GM18861 (cell line): Measurements from ENCODE around the gene PTPRD.

Experiments
- ATAC-seq: cut with Tn5 transposase; IDR thresholded peaks from one replicate; pipeline ENCODE4 v1.9.1; 2021; ENCODE audit not compliant: unreplicated experiment

The PTPRD gene

DNA sequence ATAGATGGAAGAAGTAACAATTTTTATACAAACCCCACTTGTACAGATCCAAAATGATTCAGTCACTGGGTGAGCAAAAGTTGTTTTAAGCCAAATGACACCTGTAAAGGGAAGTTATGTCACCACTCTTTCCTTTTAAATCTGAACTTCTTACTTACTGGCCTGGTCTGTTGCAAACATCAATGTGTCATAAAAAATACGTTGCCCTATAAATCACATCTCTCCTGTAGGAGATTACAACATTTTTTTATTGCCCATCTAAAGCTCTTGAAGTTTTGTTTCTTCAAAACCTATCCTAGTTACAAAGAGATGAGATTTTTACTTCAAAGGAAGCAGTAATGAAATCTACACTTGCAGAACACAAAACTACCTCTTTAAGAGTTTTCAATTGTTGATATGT is 1725.4 kb downstream of the PTPRD start:
- no peak for ATAC-seq

DNA sequence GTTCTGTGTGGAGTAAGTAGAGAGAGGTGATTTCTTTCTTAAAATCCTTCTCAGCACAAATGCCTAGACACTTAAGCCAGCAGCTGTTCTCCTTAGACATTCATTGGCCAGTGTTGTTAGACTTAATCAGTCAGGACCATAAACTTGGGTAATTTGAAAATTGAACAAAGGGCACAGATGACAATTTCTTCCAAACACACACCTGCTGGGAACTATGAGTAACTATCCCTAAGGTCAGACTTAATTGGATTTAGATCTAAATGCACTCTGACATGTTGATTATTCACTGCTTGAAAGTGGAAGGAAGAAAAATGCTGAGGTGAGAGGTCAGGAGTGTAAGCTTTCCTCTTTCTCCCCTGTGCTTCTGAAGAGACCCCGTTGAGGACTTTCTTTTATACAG is 1729.5 kb downstream of the PTPRD start:
- no peak for ATAC-seq

DNA sequence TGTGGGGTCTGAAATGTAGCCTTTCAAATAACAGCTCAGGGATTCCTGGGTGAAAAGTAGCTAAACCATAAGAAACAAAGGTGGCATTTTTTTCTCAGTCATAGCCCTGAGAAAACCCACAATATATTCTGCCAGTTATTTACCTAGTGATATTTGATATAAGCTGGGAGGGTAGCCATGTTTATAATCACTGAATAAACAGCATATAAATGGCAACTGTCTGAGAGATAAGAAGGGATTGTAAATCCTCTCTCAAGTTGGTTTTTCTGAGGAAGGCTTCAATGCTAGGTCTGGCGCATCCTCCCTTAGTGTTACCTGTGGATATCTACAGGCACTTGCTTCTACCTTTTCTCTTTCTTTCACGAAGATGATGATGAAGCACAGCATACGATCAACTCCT is 1732.7 kb downstream of the PTPRD start:
- no peak for ATAC-seq

DNA sequence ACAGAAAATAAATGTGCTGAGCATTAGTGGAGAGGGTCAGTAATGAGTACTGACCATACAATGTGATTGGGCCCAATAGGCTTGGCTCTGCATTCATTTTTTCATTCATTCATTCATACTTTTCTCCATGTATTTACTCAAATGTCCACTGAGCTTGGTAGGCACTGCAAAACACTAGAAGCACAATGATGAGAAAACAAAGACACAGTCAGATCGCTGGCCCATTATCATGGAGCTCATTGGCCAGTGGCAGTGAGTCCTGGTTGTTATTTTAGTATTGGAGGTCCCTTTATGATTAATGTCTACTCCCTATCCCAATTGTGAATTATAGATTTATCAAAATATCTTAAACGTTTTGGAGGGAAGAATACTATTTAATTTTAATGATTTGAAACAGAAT is 1733.5 kb downstream of the PTPRD start:
- ATAC-seq, result no peak

DNA sequence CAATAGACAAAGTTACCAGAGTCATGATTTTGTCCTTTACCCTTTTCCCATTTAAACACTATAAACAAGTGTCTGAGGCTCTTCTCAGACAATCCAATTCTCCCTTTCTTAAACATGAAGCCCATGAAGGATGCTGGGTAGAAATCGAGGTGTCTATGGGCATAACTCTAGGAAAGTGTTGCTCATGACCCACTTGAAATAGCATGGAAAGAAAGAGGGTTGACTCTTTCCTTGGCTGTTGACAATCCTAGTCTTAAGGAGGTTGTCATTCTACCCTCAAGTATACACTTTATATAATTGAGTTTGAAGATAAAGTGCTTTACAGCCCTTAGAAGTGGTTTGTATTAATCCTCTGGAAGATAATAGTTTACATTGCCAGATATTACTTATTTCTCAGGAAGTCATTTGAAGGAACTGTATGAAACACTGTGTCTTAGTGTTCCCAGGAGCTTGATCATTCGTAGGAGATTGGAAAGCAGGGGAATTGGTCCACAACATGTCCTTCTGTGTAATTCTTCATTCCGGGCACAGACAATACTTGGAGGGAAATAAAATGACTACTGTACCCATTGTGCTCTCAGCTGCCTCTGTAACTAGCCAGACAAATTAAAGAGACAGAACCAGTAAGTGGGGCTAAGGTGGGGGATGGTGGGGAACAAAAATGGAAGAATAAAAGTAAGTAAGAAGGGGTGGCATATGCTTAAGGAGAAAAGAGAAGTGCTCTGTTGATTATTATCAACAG is 1734.9 kb downstream of the PTPRD start:
- ATAC-seq, result no peak

DNA sequence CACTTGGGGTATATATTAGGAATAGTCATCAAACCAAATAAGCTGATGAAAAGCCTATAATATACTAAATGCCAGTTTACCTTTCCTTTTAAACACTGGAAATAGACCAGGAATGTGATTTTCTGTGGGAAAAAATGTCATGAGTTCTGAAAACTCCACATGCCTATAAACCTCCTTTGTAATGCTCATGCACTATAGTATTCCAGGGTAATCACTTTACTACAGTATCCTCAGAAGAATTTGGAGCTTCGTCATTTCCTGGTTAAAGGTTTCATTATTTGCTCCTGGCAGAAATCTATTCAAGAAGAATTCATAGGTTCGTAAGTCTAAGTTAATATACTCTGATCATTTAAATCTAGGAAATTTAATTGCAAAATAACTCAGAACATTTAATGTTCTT is 1736.5 kb downstream of the PTPRD start:
- ATAC-seq, result no peak

DNA sequence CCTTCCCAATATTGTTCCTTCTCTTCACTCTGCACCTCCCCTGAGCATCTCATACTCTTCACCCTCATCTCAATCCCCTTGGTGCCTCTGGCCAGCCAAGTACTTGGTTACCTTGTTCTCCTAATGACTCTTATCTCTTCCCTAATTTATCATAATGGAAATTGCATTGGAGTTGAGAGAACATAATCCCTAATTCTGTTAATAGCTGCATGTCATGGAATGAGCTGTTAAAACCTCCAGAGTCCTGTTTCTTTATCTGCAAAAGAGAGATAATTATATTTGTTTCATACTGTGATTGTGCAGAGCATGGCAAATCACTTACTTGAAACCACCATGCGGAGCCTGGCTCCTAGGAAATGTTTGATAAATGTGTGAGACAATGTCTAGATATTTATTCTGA is 1738.3 kb downstream of the PTPRD start:
- no peak for ATAC-seq

DNA sequence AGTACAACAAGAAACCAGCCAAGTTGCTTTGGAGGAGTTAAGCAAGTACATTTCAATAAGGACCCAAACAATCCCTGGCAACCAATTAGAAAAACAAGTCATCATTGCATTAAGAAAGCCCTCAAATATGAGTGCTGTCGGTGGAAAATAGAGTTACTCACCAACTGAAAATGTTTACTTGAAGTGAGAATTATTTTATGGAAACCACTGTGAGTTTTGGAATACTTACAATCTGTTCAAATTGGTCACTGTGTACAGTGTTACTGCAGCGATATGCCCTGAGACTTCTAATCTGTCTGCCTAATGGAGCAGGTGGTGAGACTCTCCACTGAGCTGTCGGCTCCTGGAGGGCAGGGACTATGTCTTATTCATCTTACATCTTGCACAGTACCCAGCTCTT is 1740.0 kb downstream of the PTPRD start:
- ATAC-seq, result no peak

DNA sequence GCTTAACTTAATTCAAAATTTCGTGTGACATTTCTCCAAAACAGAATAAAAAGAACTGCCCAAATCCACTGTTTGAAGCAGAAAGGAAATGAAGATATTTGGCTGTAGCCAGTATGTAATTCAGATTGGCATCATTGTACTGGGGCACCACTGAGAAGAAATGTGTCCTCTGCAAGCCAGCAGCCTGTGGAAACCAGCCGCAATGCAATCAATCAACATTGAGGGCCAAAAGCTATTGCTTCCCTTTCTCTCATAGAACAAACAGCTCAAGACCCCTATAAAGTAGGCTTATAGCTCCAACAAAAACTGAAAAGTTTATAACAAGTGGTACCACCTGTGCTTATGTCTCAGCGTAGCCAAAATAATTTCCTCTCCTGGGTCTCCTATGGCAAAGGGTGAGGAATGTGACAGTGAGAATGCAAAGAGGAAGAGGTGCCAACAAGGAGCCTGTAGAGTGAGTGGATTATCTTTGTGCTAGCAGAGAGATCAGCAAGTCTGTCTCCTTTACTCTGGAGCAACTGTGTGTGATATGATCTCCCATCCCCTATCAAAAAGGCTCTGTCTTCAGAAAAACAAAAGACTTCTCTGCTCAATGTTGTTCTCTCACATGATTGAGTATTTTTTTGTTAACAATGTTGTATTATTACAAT is 1740.9 kb downstream of the PTPRD start:
- no peak for ATAC-seq

DNA sequence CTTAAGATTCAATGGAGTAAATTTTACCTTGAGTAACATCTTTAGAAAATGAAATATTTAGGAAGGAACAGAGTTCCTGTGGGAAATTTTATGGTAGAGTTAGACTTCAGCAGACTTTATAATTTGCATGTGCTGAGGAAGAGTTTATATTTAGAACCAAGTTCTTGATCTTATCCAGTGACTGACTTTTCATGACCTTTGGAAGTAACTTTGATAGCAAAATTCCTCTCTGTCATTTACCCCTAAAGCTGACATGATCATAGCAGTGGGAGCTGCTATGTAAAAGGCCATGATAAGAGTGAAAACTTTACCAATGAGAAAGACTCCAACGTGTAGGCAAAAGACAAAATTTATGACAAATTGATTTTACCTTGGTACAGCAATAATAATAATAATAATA is 1741.4 kb downstream of the PTPRD start:
- ATAC-seq, result no peak

DNA sequence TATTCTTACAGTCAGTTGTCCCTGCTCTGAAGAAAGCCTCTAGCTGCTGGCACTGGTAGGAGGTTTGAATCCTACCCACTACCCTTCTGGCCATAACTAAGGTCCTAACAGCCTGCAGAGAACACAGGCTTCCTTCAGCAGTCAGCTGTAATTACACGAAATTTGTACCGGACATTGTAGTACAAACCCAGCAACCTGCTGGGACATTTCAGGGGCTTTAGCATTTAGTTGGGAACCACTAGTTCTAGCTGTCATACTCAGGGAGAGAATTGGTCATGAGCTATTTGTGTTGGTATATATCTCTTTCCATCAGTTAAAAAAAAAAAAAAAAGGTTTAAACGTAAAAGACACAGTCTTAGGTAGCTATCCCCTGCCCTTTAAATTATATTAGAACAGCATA is 1743.0 kb downstream of the PTPRD start:
- ATAC-seq, result no peak

DNA sequence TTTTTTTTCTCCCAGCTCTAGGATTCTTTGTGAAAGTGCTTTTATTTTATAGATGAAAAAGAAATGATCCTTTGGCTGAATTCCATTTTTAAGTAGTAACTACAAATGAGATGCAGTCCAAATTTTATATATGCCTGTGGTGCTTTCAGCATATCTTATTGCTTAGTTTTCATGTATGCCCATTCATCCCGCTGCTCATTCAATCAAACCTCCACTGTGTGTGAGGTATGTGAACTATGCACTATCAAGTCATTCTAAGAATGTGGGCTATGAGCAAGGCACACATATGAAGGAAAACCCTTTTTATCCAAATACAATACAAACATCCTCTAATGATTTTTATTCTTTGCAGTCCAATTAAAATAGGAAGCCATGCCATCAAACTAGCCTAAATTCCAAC is 1744.2 kb downstream of the PTPRD start:
- no peak for ATAC-seq

DNA sequence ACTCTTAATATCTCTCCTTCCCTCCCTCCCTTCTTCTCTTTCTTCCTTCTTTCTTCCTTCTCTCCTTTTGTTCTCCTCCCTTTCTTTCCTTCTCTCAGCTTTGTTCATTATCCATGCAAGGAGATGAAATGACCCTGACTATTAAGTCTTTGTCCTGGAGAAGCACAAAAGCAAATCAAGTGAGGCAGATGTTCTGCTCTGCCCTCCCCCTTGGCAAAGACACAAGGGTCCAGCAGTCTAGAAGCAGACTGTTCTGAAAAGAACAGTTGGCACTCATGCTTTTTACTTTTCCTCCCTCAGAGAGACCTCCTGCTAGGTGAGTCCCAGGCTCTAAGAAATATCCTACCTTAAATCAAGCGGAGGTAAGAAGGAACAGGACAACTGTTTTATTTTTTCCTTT is 1745.7 kb downstream of the PTPRD start:
- ATAC-seq, result no peak

DNA sequence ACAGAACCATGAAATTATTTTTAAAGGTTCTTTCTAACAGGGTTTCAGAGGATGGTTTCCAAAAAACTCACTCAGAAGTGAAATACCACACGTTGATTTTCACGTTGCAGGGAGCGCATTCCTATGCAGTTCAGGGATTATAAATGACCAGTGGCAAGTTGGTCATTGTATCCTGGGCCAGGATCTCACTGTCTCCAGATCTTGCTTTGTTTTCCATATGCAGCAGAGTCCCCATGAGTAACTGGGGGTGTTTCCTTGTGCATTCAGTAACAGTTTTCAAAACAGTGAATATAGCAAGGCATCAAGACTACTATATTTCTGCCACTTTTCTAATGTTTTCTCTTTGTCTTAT is 1748.3 kb downstream of the PTPRD start:
- no peak for ATAC-seq

DNA sequence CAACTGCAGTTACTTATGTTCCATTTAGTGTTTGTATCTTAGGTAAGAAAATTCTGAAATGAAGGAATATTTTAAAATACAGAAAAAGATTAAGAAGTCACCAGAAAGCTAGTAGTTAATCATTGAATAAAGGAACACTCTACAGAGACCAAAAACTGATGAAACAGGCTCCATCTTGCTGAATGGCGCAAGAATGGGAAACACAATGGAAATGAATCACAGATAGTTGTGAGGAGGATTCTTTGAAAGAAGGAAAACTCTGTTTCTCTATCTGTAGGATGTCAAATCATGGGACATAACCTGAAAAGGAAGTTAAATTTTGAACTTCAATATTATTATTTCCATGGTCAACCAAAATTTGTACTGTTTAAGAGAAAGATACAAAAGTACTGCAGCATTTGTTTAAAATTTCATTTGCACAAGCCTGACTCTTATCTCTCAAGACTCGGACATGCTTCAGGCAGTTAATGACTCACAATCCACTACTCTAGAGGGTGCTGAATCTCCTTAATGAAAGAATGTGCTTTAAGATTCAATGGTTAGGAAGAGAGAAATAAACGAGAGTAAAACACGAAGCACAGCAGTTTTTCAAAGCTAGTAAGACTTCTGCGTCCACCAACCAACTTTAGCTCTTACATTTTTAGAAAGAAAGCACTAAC is 1748.8 kb downstream of the PTPRD start:
- ATAC-seq, result no peak

DNA sequence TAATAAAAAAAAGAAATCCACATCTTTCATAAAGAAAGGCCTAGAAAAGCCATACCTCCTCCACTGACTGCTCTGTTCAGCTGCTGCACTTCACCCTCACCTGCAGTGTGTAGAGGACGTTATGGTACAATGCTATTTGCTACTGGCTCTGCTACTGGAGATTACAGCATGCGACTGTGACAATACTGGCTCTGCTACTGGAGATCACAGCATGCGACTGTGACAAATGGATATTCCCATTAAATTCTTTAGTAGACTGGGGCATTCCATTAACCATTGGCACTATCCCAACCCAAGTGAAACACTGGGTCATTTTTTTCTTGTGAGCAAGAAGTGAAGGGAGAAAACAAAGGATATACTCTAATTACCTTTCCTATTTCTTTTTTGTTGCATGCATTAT is 1749.7 kb downstream of the PTPRD start:
- ATAC-seq, result no peak

DNA sequence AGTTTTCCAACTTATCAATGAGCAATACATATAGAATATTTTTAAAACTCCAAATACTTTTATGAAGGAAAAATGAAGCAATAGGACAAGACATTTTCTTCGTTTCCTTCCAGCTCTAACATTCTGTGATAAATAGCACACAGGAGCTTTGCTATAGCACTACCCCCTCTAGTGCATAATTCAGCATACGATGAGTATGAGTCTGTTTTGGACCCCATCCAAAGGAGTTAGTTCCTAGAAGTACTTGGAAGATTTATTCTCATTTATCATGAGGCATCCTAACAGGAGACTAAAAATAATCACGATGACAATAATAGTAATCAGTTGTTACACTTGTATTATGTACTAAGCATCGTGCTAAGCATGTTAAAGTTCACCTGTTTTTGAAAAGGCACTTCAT is 1751.9 kb downstream of the PTPRD start:
- no peak for ATAC-seq

DNA sequence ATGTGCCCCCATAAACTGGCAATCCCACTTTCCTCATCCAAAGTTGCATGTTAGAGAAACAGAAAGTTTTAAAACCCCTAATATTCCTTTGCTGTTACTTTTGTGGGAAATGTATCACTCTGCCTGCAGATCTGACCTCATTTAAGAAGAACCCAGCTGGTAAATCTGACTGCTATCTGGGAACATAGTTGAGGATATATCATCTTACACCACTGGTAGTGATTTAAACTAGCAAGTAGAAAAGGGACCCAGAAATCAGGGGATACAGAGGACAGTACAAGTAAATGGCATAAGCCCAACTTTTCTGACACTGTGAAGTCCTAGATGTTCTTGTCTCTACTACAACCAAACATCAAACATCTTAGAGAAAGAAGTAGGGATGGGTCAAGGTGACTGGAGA is 1752.7 kb downstream of the PTPRD start:
- ATAC-seq, result no peak

DNA sequence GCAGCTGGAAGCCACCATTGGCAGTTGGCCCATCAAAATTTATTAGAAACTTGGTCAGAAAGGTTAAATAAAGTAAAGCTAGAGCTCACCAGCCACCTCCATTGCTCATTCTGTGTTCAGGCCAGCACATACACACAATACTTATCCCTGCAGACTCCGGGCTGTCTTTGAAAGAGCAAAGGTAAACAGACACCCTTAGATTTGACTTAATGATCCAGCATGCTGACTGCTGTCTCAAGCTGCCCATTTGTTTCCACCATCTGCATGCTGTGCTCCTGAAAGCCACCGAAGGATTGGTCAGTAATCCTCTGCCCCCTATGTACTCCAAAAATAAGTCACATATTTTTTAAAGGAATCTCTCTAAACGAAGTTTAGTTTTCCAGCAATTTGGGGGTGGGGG is 1753.4 kb downstream of the PTPRD start:
- ATAC-seq, result no peak

DNA sequence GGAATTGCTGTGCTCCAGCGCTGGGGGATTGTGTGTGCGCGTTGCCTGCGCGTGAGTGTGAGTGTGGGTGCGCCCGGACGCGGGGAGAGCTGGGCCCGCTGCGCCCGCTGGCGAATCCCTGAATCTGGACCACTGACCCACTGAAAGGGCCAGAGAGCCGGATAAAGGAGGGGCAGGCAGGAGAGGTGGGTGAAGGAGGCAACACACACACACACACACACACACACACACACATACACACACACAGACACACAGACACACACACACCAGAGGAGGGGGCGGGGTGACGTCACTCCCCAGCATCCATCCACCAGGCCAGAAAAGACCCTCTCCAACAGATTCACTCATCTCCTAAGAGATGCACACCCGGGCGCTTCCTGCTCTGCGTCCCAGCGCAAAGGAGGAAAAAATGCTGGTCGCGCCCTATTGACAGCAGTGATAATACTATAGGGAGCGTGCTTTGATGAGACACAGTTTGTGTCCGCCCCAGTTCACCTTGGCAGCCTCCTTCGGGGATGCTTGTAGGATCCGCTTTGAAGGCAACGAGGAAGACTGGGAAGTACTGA is 1754.1 kb downstream of the PTPRD start:
- no peak for ATAC-seq

DNA sequence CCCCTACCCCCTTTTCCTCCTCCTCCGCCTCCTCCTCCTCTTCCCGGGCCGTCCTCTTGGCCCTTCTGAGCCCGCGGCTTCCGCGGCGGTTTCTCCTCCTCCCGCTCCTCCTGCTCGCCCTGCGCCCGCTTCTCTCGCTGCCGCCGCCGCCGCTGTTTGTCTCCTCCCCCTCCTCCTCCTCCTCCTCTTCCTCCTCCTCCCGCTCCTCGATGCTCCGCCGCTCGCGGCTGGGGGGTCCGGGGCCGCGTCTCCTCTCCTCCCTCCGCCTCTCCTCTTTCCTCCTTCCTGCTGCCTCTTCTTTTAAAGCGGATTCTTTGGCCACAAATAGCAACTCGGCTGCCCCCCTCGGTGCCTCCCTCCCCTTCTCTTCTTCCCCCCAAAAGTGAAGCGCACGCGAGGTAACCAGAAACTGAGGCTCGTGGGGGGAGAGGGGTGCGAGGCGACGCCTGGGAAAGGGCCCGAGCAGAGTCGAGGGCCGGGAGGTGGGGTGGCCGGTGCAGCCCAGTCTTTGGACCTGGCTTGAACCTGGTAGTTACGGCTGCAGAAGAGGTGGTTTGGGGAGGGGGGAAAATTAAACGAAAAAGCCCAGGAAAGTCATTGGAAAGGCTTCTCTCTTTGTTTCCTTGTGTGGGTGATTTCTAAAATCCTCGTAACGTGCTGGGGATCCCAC is 1754.7 kb downstream of the PTPRD start:
- no peak for ATAC-seq
